GM21447 (cell line): ENCODE results near the gene BHLHA15.
A peak's percentile ranks its signal among the peaks of the same experiment; 100 is the strongest.

ENCODE experiments used
- ATAC-seq: cut with Tn5 transposase; IDR thresholded peaks from one replicate; pipeline ENCODE4 v1.9.1; 2021; ENCODE audit not compliant: unreplicated experiment

BHLHA15 gene

DNA sequence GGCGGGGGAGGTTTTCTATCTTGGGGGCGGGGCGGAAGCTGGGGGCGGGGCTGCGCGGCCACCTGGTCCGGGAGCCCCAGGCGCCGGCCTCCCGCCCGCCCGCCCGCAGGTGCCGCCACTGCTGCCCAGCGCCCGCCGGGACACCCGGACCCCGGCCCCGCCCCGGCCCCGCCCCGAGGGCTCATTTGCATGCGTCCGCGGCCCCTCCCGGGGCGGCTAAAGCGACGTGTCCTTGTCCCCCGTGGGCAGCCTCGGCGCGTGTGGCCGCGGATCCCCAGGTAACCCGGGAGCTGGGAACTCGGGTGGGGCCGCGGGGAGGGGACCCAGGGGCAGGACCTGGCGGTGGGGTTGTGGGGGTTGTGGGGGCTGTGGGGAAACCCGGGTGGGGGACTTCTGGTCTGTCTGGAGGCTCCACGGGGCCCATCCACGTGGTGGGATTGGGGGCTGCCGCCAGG lies at the start of gene BHLHA15:
TSS of gene BHLHA15 (plus strand) at position 219 of the 455 bp plus-strand sequence. CDS start 871 bp downstream, outside the sequence.
- no peak for ATAC-seq

DNA sequence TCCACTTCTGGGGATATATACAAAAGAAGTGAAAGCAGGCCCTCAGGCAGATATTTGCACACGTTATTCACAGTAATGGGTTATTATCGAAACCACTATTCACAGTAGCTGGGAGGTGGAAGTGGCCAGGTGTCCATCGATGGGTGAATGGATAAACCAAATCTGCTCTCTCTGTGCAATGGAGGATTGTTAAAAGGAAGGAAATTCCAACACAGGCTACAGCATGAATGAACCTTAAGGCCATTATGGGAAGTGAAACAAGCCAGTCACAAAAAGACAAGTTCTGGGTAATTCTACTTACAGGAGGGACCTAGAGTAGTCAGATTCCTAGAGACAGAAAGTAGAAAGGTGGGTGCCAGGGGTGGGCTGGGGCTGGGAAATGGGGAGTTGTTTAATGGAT lies 48.5 kb upstream of the BHLHA15 start:
- ATAC-seq = peak; percentile 56

- no peak for ATAC-seq
Measured at GRCh38 chr7:98163269-98163668, 48.0 kb upstream of the BHLHA15 start.

GRCh38 chr7:98163704-98164494 lies 47.3 kb upstream of the BHLHA15 start:
- no peak for ATAC-seq

DNA sequence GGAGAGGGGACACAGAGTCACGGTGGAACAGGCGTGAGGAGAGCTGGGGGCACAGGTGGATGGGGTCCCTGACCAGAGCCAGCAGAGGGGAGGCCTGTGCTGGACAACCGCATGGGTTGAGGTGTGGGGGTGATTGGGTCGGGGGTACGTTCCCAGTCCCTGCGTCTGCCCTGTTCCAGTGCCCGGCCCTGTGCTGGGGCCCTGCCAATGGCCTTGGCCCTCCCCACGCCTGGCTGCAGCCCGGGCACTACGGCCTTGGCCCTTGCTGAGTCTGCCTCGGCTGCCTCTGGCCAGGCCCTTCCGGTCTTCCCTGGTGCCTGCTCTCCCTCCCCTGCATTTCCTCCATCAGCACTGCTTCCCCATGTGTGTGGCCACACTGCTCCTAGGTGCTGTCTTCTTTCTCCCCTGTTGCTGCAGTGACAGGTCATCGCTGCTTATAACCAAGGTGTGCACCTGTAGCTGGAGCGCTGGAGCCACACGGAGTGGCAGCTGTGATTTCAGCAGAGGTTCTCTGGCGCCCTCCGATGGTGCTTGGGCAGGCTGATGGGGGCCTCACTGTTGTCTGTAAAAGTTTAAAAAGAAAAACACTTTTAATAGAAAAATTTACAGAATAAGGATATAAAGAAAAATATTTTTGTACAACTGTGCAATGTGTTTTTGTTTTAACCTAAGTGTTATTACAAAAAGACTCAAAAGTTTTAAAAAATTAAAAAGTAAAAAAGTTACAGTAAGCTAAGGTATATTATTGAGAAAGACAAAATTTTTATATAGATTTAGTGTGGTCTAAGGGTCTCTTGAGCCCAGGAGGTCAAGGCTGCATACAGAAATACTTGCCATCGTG lies 45.2 kb upstream of the BHLHA15 start:
- ATAC-seq = no peak

- no peak for ATAC-seq
Measured at GRCh38 chr7:98166668-98166970, 44.6 kb upstream of the BHLHA15 start.

DNA sequence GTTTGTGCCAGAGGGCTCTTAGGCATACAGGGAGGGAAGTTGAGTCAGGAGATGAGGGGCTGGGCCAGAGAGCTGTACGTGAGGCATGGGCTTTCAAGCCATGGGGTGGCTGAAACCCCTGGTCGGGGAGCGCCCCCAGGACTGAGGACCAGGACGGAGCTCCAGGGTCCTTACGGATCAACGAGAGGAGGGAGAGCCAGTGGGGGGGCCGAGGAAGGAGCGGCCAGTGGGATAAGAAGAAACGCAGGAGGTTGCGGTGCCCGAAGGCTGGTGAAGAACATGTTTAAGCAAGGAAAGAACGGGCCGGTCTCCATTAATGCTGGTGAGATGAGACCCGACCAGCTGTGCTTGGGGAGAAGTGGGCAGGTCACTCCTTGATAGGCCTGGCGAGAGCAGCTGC lies 43.6 kb upstream of the BHLHA15 start:
- no peak for ATAC-seq

GRCh38 chr7:98168181-98168903 lies 42.9 kb upstream of the BHLHA15 start:
- ATAC-seq = peak; percentile 61

DNA sequence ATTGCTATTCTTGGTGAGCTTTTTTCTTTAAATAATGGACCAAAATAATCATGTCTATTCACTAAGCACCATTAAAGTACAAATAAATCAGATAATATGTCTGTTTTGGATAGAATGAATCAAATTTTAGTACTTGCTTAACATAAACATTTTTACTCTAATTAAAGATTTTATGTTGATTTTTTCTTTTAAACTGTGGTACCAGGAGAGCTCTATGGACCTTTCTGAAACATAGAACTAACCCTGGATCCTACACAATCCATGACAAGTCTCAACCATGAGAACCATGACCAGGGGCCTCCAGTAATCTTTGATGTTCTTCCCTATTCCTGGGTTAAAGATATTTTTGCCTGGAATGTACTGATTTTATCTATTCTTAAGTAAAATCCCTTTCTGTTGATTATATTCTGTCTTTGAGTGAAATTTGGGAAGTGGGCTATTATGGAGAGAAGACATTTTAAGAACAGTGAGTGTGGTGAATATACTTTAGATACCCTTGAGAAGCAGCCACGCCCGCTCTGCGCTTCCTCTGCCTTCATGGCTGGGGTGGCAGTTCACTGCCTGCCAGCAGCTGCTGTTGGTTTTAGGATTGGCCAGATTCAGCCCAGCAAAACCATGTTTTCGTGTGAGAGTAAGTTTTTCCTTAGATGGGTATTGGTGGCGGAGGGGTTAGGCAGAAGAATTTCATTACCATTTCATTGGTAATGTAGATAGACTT lies 42.2 kb upstream of the BHLHA15 start:
- no peak for ATAC-seq

GRCh38 chr7:98170966-98171365 lies 40.3 kb upstream of the BHLHA15 start:
- ATAC-seq = no peak

GRCh38 chr7:98171449-98171848 lies 39.8 kb upstream of the BHLHA15 start:
- no peak for ATAC-seq

- ATAC-seq = no peak
Measured at GRCh38 chr7:98174334-98175259, 36.6 kb upstream of the BHLHA15 start.

DNA sequence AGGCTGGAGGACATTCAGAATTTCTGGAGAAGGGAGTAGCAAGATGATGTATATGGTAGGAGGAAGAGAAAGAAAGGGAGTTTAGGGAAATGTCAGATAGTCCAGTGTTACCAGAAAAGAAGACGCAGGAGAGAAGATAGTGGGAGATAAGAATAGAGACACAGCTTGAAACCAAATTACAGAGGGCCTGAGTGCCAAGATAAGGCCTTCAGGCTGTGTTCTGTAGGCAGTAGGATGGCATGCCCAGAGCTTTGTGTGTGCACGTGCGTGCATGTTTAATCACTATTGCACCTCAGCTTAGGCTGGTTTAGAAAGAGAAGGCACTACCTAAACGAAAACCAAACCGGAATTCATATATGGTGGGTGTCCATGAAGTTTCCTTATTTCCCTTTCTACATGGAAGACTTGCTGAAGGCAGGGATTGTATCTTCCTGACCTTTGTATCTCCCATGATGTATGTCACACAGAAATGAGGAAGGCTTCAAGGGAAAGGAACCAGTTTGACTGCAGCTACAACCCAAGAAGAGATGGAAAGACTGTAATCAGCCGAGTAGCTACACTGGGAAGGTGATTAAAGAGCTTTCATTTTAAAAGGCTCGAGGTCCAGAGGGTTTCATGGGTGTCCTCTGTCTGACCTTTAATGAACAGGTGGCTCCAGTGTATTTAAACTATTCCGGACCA lies 35.8 kb upstream of the BHLHA15 start:
- ATAC-seq = no peak

DNA sequence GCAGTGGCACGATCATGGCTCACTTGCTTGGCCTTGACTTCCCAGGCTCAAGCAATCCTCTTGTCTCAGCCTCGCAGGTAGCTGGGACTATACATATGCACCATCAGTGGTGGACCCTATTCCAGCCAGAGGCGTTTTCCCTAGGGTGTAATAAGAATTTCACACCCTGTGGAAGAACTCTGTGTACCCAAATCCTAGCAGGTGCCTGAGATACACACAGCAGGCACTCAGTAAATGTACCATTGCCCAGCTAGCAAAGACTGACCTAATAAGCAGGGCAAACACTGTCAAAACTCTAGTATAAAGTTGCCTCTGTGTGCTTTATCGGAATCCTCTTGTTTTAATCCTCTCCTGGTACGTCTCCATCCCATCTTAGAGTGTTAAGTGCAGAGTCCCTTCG lies 33.7 kb upstream of the BHLHA15 start:
- no peak for ATAC-seq

GRCh38 chr7:98178321-98178720 lies 32.9 kb upstream of the BHLHA15 start:
- ATAC-seq = no peak

DNA sequence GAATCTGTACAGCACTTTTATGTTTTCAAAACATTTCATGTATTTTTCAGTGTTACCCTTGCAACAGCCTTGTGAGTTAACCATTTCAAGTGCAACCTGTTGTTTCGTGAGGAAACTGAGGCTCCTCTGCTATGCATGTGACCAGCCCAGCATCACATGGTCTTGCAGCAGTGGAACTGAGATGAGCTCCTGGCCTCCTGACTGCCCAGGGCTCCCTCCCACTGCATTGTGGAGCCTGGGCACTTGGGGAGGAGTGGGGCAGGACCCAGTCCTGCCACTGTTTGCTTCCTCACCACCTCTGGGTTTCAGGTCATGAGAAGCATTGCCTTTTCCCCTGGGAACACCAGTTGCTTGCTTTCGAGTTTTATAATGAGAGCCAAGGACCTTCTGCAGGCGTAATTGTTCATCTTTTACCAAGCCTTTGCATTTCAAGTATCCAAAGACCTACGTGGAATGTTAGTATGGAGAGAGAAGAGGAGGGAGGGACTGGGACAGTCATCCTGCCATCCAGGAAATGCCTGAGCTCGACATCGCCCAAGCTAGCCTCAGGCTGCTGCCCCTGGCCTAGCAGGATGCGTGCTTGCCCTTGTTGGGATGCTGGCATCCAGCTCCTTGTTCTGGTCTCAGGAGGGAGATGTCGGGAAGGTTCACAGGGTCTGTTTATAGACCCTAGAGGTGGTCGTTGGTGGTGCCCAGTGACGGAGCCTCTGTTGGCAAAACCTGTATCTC lies 32.3 kb upstream of the BHLHA15 start:
- no peak for ATAC-seq

DNA sequence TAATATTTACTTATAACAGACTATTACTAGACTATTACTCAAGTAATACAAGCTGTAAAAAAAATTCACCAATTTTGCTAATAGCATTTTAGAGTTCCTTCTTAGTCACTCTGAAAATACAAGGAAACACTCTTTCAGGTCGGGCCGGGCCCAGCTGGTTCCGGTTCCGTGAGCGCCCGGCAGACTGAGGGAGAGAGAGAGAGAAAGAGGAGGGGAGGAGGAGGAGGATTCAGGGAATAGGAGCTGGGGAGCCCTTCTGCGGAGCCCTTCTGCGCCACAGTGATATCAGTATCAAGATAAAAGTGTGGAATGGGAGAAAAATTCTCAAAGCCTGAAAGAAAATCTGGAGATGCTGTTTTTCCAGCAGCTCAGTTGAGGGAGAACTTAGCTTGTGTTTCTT lies 30.5 kb upstream of the BHLHA15 start:
- no peak for ATAC-seq

GRCh38 chr7:98185101-98185500 lies 26.1 kb upstream of the BHLHA15 start:
- ATAC-seq = no peak
